Activated naive CD8-positive, alpha-beta T cell treated with anti-CD3 and anti-CD28 coated beads, Interleukin-2, amount 10 ng/mL, durations not matched to agents 7 days and 5 days (primary cell): Measurements from ENCODE around the gene SRGAP3. TPM values are rescaled to one million over a fixed set of nuclear protein-coding genes. Genes with fewer than 3 reads are reported as not detected.

Experiments used
- ATAC-seq: fragments of 150-1000 bp; cut with Tn5 transposase; one replicate; pipeline ENCODE4 v1.10.0; 2021; ENCODE audit warnings: low read depth, moderate library complexity
- POLR2A ChIA-PET: fragments of 350-600 bp; sonication (Branson Sonifier 250); formaldehyde crosslinking; loops from one replicate; lab custom pipeline; 2021; ENCODE audit warnings: antibody characterized with exemption; lab: Charles Lee
- DNase-seq: peaks from one replicate; pipeline ENCODE4 v3.0.0; 2021
- H3K27ac Mint-ChIP-seq: one replicate; pipeline ENCODE4 v1.8.0; 2022; ENCODE audit warnings: mild to moderate bottlenecking, mixed read lengths
- H3K27me3 Mint-ChIP-seq: one replicate; pipeline ENCODE4 v1.8.0; 2022; ENCODE audit warnings: mild to moderate bottlenecking, moderate library complexity, mixed read lengths
- H3K36me3 Mint-ChIP-seq: one replicate; pipeline ENCODE4 v1.8.0; 2021; ENCODE audit warnings: mild to moderate bottlenecking, mixed read lengths
- H3K4me1 Mint-ChIP-seq: one replicate; pipeline ENCODE4 v1.8.0; 2021; ENCODE audit warnings: mixed read lengths
- H3K4me3 Mint-ChIP-seq: one replicate; pipeline ENCODE4 v1.8.0; 2022; ENCODE audit warnings: mild to moderate bottlenecking, moderate library complexity, mixed read lengths
- H3K9me3 Mint-ChIP-seq: one replicate; pipeline ENCODE4 v1.8.0; 2021; ENCODE audit warnings: mixed read lengths
- total RNA-seq, 2 experiments: library from RNA; stranded (reverse); gene quantifications; one replicate each; pipeline ENCODE4 v1.2.3, GENCODE V29; 2021

Gene SRGAP3
- total RNA-seq, 2 experiments from 2014 or later, result 4.9 to 5.5 TPM

DNA sequence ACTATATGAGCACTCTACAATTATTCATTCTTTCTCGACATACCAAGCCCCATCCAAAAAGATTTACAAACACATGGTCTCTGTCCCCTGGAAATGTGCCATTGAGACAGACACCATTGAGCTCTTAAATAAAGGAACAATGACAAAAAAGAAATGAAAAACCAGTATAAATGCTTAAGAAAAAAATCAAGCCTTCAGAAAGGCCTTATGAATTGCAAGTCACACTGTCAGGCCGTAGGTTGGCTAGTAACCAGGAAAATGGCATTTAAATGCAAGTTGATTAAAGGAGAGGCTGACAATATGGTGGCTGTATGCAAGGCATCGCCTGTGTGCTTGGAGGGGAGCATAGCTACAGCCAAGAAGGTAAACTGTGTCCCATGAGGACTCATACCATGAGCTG, 49.7 kb downstream of the SRGAP3 start:
- no peaks in the 10 kb centered on the region for H3K9me3 Mint-ChIP-seq
- no peak overlapping the region for H3K4me3 Mint-ChIP-seq

DNA sequence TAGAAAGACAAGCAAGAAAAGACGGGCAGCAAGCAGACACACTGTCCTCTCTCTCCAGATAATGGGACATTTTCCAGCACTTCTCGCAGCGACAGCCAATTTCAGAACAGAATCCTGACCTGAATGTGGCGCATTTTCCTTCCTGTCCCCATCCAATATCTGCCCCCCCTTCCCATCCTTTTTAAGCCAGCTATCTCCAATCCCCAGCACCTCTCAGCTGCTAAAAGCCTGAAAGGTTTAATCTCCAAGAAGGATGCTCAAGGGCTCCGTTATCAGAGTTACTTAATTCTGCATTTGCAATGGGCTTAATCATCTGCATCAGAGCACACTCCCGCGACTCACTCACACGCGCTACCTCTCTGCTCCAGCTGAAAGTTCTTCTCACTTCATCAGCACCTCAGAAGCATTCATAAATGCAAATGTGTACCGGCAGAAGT, 50.5 kb downstream of the SRGAP3 start:
- Mint-ChIP-seq H3K9me3 (no peaks in the 10 kb centered on the region), H3K27ac (no peak overlapping the region), H3K36me3 (no peaks in the 10 kb centered on the region), H3K4me1 (no peaks in the 10 kb centered on the region), H3K4me3 (no peak overlapping the region), H3K27me3 (peaks cover 6% of the 10 kb centered on the region)
- no peak for DNase-seq
- POLR2A ChIA-PET, result no interaction called here
- ATAC-seq, result no peak

More for the DNA sequence above, 49.7 kb downstream of the SRGAP3 start:
- Mint-ChIP-seq H3K4me1 (no peaks in the 10 kb centered on the region), H3K27me3 (peaks cover 6% of the 10 kb centered on the region), H3K36me3 (no peaks in the 10 kb centered on the region), H3K27ac (no peak overlapping the region)
- no peak for ATAC-seq
- POLR2A ChIA-PET, result no interaction called here
- DNase-seq, result no peak

DNA sequence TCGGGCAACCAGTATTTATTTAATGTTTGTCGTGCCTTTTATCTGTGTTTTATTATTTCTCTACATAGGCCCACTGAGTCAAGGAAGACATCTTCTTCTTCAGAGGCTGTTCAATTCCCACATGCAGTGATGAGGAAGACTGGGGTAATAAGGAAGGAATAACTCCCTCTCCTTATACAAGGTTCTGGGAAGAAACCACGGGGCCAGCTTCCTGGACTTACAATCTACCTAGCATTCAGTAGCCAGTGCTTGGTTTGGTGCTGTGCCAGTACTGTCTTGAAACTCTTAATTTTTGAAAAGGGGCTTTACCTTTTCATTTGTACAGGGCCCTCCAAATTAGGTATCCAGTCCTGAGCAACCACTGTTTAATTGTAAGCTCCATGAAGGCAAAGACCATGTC, 51.2 kb downstream of the SRGAP3 start:
- DNase-seq (no peak), ATAC-seq (no peak)
- Mint-ChIP-seq H3K4me1 (no peaks in the 10 kb centered on the region), H3K9me3 (no peaks in the 10 kb centered on the region), H3K36me3 (no peaks in the 10 kb centered on the region), H3K4me3 (no peak overlapping the region), H3K27ac (no peak overlapping the region), H3K27me3 (peaks cover 6% of the 10 kb centered on the region)
- POLR2A ChIA-PET, result no interaction called here

DNA sequence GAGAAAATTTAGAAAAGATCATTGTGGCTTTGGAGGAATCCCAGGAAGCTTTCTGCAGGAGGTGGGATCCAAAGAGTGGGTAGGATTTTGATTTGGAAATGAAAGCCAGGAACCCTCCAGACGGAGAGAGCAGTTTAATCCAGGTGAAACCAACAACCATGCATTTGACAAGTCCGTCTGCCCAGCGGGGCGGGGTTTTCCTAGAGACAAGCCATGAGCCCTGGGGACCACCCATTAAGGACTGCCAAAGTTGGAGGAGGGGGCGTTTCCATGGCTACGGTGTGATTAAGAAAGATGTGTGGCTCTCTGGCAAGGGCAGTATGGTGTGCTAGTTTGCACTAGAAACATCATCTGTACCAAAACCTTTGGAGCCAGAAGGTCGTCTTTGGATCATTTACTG, 53.4 kb downstream of the SRGAP3 start:
- Mint-ChIP-seq H3K27ac (no peak overlapping the region), H3K9me3 (no peaks in the 10 kb centered on the region), H3K36me3 (no peaks in the 10 kb centered on the region), H3K4me1 (no peaks in the 10 kb centered on the region), H3K4me3 (no peak overlapping the region), H3K27me3 (peaks cover 6% of the 10 kb centered on the region)
- POLR2A ChIA-PET, result no interaction called here
- DNase-seq (no peak), ATAC-seq (no peak)

DNA sequence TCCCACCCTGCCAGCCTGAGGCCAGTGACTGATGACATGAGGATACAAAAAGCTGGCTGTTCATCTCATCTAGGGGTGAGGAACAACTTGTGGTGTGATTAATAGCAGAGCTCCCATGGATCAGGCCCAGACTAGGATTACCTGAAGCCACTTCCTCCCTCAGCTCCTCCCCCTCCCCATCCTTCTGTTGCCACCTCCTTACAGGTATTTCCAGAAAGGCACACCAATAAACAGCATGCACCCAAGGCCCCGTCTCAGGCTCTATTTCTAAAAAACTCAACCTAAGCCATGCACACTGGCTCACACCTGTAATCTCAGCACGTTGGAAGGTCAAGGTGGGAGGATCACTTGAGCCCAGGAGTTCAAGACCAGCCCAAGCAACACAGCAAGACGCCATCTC, 54.1 kb downstream of the SRGAP3 start:
- POLR2A ChIA-PET, result interaction anchor here (0.5 kb wide), 1 partner anchor 470 kb away, joined by 4 read pairs; no protein-coding TSS in a partner anchor
- H3K27ac Mint-ChIP-seq, result no peak overlapping the region

DNA sequence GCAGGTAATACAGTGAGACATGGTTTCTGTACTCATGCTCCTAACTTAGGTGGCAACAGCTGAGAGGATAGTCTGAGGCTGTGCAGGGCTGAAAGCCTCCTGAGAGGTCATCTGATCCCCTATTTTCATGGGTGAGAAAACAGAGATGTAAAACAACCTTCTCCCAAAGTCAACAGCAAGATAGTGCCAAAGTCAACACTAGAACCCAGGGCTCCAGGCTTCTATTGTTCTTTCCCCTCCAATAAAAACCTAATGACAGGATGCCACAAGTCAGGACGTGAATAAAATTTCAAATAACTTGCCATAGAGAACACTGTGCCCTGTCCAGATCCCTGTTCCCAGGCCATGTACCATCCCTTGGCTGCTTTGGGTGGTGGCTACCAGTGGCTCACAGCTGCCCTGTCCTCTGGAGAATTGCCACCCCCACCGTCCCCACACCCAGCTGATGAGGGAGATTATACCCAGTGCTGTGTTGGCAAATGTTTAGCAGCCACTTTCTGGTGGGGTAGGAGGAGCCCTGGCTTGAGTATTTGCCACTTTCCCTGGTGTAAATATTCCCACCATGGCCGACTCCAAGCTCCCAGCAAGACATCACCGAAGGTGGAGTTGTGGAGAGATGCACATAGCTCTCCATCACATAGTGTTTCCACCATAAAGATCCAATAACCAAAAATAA, 54.8 kb downstream of the SRGAP3 start:
- H3K36me3 Mint-ChIP-seq, result no peaks in the 10 kb centered on the region
- no peaks in the 10 kb centered on the region for H3K4me1 Mint-ChIP-seq
- H3K4me3 Mint-ChIP-seq, result no peak overlapping the region
- no peaks in the 10 kb centered on the region for H3K9me3 Mint-ChIP-seq
- H3K27ac Mint-ChIP-seq, result no peak overlapping the region
- POLR2A ChIA-PET, result no interaction called here
- ATAC-seq, result no peak
- DNase-seq, result no peak
- peaks cover 6% of the 10 kb centered on the region for H3K27me3 Mint-ChIP-seq

More for the DNA sequence above, 54.1 kb downstream of the SRGAP3 start:
- DNase-seq (no peak), ATAC-seq (no peak)
- Mint-ChIP-seq H3K4me3 (no peak overlapping the region), H3K9me3 (no peaks in the 10 kb centered on the region), H3K36me3 (no peaks in the 10 kb centered on the region), H3K4me1 (no peaks in the 10 kb centered on the region), H3K27me3 (peaks cover 6% of the 10 kb centered on the region)

DNA sequence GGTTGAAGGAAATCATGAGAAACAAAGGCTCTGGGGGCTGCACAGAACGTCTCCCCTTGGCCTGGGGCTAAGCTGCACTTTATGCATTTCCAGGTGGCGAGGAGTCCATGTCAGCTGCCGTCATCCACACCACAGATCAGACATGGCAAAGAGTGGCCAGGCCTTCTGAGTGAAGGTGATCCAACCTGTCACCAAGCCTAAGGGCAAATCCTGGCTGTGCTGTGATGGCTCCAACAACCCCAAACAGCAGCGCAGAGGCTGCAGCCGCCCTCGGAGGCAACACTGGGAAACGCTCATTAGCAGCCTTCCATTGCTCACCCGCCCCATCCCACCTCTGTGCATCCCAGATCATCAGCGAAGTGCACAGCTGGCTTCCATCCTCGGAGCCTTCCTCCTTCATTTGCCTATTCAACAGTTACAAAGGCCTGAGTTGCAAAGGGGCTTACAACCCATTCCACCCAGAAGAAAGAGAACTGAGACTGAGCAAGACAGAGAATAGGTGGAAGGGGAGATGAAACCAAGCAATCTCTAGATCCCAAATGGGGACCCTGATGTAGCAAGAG, 55.7 kb downstream of the SRGAP3 start:
- DNase-seq (no peak), ATAC-seq (no peak)
- H3K36me3 Mint-ChIP-seq, result no peaks in the 10 kb centered on the region
- H3K9me3 Mint-ChIP-seq, result no peaks in the 10 kb centered on the region
- peaks cover 7% of the 10 kb centered on the region for H3K27me3 Mint-ChIP-seq
- no peaks in the 10 kb centered on the region for H3K4me1 Mint-ChIP-seq
- POLR2A ChIA-PET, result no interaction called here
- no peak overlapping the region for H3K4me3 Mint-ChIP-seq
- no peak overlapping the region for H3K27ac Mint-ChIP-seq

DNA sequence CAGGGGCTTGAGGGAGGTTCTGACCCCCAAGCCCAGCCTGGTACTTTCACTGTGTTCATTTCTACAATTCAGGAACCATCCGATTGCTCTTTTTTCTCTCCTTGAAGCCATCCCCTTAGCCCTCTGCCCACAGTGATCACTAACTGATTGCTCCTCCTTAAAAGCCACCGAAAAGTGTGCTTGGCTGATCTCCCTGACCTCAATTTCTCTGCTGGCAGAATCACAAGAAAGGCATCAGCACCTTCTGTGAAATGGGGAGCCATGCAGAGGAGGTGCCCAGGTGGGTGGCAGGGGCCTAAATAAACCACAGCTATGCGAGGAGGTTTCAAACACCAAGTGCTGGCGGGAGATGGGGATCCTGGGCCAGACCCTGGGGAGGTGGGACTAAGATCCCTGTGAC, 56.2 kb downstream of the SRGAP3 start:
- Mint-ChIP-seq H3K4me1 (no peaks in the 10 kb centered on the region), H3K9me3 (no peaks in the 10 kb centered on the region), H3K36me3 (no peaks in the 10 kb centered on the region), H3K27ac (no peak overlapping the region), H3K4me3 (no peak overlapping the region), H3K27me3 (peaks cover 12% of the 10 kb centered on the region)
- DNase-seq (no peak), ATAC-seq (no peak)
- POLR2A ChIA-PET, result no interaction called here

DNA sequence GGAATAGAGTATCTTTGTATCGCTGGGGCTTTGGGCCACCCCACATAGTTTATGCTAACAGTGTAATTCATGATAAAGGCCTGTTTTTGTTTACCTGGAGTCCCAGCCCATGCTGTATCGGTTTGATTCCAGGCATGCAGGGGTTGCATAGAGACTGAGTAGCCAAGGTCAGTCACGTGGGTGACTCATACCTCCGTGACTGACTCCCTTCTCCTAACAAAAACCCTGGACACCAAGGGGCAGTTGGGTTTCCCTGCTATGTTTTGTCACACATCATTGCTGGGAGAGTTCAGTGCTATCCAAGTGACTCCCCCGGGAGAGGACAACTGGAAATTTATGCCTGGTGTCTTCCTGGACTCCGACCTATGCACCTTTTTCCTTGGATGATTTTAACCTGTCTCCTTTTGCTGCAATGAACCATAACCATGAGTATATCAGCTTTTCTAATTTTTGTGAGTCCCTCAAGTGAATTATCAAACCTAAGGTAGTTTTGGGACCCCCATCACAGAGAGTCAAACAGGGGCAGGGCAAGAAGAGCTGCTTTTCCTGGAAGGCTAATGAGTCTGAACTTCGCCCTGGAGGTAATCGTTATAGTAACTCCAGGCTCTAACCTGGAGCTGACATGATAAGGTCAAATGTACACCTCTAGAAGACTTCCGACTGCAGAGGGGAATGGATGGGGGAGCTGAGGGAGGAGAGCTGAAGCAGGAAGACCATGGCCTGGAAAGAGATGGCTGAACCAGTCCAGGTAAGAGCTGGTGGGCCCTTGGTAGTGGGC, 57.0 kb downstream of the SRGAP3 start:
- ATAC-seq, result no peak
- Mint-ChIP-seq H3K27ac (no peak overlapping the region), H3K4me1 (no peaks in the 10 kb centered on the region), H3K27me3 (peaks cover 16% of the 10 kb centered on the region), H3K36me3 (no peaks in the 10 kb centered on the region), H3K4me3 (no peak overlapping the region), H3K9me3 (no peaks in the 10 kb centered on the region)
- no peak for DNase-seq
- POLR2A ChIA-PET, result no interaction called here

DNA sequence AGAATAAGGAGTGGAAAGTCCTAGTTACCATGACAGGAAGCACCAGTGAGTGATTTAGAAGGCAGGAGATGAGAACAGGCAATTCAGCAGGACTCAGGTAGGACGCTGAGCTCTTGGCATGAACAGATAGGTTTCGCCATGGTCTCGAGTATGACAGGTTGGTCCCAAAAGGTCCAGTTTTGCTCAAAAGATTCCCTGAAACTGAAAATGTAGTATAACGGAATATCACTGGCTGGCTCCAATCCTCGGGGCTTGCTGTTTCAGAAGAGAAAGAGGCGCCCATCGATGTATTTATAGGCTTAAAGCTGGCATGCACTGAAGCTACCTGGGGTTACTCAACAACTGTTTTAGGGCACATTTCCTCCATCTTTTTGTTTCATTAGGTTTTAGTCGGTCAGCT, 59.2 kb downstream of the SRGAP3 start:
- no peaks in the 10 kb centered on the region for H3K36me3 Mint-ChIP-seq
- DNase-seq (no peak), ATAC-seq (no peak)
- POLR2A ChIA-PET, result no interaction called here
- no peaks in the 10 kb centered on the region for H3K4me1 Mint-ChIP-seq
- no peaks in the 10 kb centered on the region for H3K9me3 Mint-ChIP-seq
- H3K4me3 Mint-ChIP-seq, result no peak overlapping the region
- H3K27me3 Mint-ChIP-seq, result peaks cover 11% of the 10 kb centered on the region
- no peak overlapping the region for H3K27ac Mint-ChIP-seq

DNA sequence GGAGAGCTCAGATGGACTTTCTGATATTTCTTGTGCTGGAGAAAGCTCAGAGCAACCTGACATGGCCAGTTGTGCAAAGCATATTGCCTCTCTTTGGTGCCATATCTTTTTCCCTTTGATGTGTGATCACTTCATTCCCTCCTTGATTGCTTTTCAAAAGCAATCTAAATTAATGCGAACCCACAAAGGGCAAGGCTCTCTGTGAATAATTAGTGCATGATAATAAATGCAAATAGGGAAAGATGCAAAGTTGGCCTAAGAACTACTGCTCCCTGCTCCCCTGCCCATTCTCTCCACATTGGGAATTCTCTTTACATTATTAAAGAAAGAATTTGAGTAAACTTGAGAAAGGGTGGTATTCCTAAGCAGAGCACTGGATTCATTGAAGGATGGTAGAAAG, 60.9 kb downstream of the SRGAP3 start:
- Mint-ChIP-seq H3K27ac (no peak overlapping the region), H3K36me3 (no peaks in the 10 kb centered on the region), H3K4me3 (no peak overlapping the region), H3K9me3 (no peaks in the 10 kb centered on the region), H3K27me3 (peaks cover 20% of the 10 kb centered on the region), H3K4me1 (no peaks in the 10 kb centered on the region)
- ATAC-seq, result no peak
- no peak for DNase-seq
- POLR2A ChIA-PET, result no interaction called here

DNA sequence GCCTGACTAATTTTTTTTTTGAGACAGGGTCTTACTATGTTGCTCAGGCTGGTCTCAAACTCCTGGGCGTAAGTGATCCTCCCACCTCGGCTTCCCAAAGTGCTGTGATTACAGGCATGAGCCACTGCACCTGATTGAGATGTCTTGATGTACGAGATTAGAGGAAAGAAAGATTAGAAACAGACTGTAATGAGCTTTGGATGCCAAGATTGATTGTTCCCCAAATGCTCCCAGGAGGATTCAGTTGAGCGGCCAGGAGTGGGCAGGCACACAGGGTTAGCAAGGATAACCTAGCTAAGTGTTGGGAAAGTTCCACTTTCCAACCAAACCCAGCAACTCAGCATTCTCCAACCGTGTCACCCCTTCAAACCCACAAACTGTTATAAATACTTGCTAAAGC, 63.7 kb downstream of the SRGAP3 start:
- Mint-ChIP-seq H3K36me3 (no peaks in the 10 kb centered on the region), H3K27ac (no peak overlapping the region), H3K9me3 (no peaks in the 10 kb centered on the region), H3K27me3 (peaks cover 25% of the 10 kb centered on the region), H3K4me3 (no peak overlapping the region), H3K4me1 (peaks cover 9% of the 10 kb centered on the region)
- ATAC-seq (no peak), DNase-seq (no peak)
- POLR2A ChIA-PET, result no interaction called here

DNA sequence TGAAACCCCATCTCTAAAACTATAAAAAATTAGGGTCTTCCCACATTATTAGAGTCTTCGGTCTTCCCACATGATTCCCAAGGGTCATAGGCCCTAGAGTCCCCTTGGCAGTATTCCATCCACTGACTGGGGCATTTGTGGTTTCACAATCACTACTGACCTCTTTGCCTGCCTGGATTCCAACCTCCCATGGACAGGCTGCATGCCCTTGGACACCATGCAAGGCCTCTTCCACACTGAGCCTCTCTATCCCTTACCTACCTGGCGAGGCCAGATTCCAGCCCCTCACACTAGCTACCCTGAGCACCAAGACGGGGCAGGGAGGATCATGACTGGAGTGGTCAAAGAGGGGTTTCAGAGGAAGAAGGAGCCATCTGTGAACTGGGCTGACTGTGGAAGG, 64.4 kb downstream of the SRGAP3 start:
- Mint-ChIP-seq H3K4me3 (no peak overlapping the region), H3K4me1 (peaks cover 16% of the 10 kb centered on the region), H3K9me3 (no peaks in the 10 kb centered on the region), H3K27ac (no peak overlapping the region), H3K27me3 (peaks cover 25% of the 10 kb centered on the region), H3K36me3 (no peaks in the 10 kb centered on the region)
- ATAC-seq (no peak), DNase-seq (no peak)
- POLR2A ChIA-PET, result no interaction called here

DNA sequence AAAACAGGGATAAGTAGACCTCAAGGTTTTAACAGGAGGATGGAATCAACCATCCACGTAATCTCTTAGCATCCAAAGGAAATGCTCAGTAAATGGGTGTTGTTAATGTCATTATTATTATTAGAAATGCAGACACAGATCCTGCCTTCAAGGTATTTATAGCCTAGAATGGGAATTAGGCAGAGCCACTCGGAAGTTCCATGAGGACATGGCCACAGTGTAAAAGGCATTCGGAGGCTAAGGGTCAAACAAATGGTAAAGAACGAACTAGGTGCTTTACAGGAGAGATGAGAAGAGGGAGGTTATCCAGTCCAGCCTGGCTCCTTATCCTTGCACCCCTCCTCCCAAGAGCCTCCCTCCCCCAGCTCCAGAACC, 65.0 kb downstream of the SRGAP3 start:
- Mint-ChIP-seq H3K9me3 (no peaks in the 10 kb centered on the region), H3K36me3 (no peaks in the 10 kb centered on the region), H3K27ac (no peak overlapping the region), H3K4me3 (no peak overlapping the region), H3K27me3 (peaks cover 25% of the 10 kb centered on the region), H3K4me1 (peaks cover 22% of the 10 kb centered on the region)
- ATAC-seq, result no peak
- POLR2A ChIA-PET, result no interaction called here
- DNase-seq, result no peak
